Stimulated activated CD4-positive, alpha-beta T cell treated with anti-CD3 and anti-CD28 coated beads, Interleukin-4, amount 100 ng/mL, for 4 hours (primary cell): ENCODE data around the gene PGAP3.

ENCODE experiments used
- DNase-seq, 2 experiments: peaks; one replicate each; pipeline ENCODE4 v3.0.0-alpha.2; 2020

The PGAP3 gene

GRCh38 chr17:39655105-39655504 is 32.8 kb downstream of the PGAP3 start:
- DNase-seq = no peak

GRCh38 chr17:39653662-39654331 is 34.1 kb downstream of the PGAP3 start:
- DNase-seq = peak; percentile 66 to 74

GRCh38 chr17:39653316-39653661 is 34.6 kb downstream of the PGAP3 start:
- DNase-seq = no peak

GRCh38 chr17:39652587-39653315 is 35.1 kb downstream of the PGAP3 start:
- DNase-seq = no peak

GRCh38 chr17:39651923-39652586 is 35.8 kb downstream of the PGAP3 start:
- DNase-seq = no peak

GRCh38 chr17:39650121-39650579 is 37.7 kb downstream of the PGAP3 start:
- DNase-seq = no peak

GRCh38 chr17:39648616-39649366 is 39.1 kb downstream of the PGAP3 start:
- DNase-seq = no peak

GRCh38 chr17:39647256-39647655 is 40.6 kb downstream of the PGAP3 start:
- DNase-seq = no peak

GRCh38 chr17:39643271-39643670 is 44.6 kb downstream of the PGAP3 start:
- DNase-seq = no peak

- no peak for DNase-seq
These were observed 45.4 kb downstream of the PGAP3 start for GRCh38 chr17:39642291-39643074.

GRCh38 chr17:39641883-39642282 is 46.0 kb downstream of the PGAP3 start:
- no peak for DNase-seq

GRCh38 chr17:39641097-39641496 is 46.8 kb downstream of the PGAP3 start:
- DNase-seq = no peak

GRCh38 chr17:39640591-39641031 is 47.2 kb downstream of the PGAP3 start:
- no peak for DNase-seq

- DNase-seq = no peak
These were observed 48.0 kb downstream of the PGAP3 start for GRCh38 chr17:39639566-39640458.

GRCh38 chr17:39639043-39639442 is 48.8 kb downstream of the PGAP3 start:
- no peak for DNase-seq

GRCh38 chr17:39638317-39638716 is 49.5 kb downstream of the PGAP3 start:
- no peak for DNase-seq

- DNase-seq = peak; percentile 86 to 93
These were observed 50.7 kb downstream of the PGAP3 start, which contains the start of gene STARD3 for GRCh38 chr17:39636927-39637736. STARD3 (plus strand) TSS chr17:39637144; CDS start chr17:39653532, 16,388 bp downstream.

- no peak for DNase-seq
These were observed 51.3 kb downstream of the PGAP3 start for GRCh38 chr17:39636587-39636926.

- DNase-seq = no peak
These were observed 52.2 kb downstream of the PGAP3 start for GRCh38 chr17:39635614-39636176.

GRCh38 chr17:39634384-39634871 is 53.4 kb downstream of the PGAP3 start:
- DNase-seq = no peak
